ENCODE data around the gene HOMER2. TPM values are rescaled to one million over a fixed set of nuclear protein-coding genes. Genes with fewer than 3 reads are reported as not detected.

The HOMER2 gene
- total RNA-seq, 8 experiments from 2014 or later: 5.7 to 34.3 (median 17.1) TPM

GRCh38 chr15:82856397-82857170, 95.9 kb downstream of the HOMER2 start:
- ATAC-seq (replicated peaks in 6 of 8): no peak
- in situ Hi-C loops (cut with MboI; ENCODE audit: low pct_unique_long_range_greater_than_20kb in 2 of 9, low sequenced_read_pairs in 9 of 9, unreplicated experiment in 9 of 9): loop anchor here in 1 of 9 experiments (10.0 kb wide), 1 partner anchor 138 kb away; no protein-coding TSS in a partner anchor

GRCh38 chr15:82855286-82856100, 97.0 kb downstream of the HOMER2 start:
- in situ Hi-C loops (cut with MboI; ENCODE audit: low pct_unique_long_range_greater_than_20kb in 2 of 9, low sequenced_read_pairs in 9 of 9, unreplicated experiment in 9 of 9): loop anchor here in 1 of 9 experiments (10.0 kb wide), 1 partner anchor 139 kb away; no protein-coding TSS in a partner anchor
- H3K4me1 ChIP-seq (replicated peaks in 1 of 2): peaks cover 31 to 36% of the 10 kb centered on the region in 2 donors
- 0 to 80% (median 50%) methylated on average over 1 to 9 of the region's 17 CpGs; no CpG with 5 or more reads in 3 of the 10 experiments for WGBS, 10 experiments

More at GRCh38 chr15:82856397-82857170, 95.9 kb downstream of the HOMER2 start:
- no peak overlapping the region for H3K4me3 ChIP-seq
- H3K4me1 ChIP-seq (replicated peaks in 1 of 2): peaks cover 22 to 27% of the 10 kb centered on the region in 2 donors
- no peak overlapping the region for H3K27ac ChIP-seq
- 67 to 100% (median 92%) methylated on average over 1 to 8 of the region's 10 CpGs for WGBS, 10 experiments

GRCh38 chr15:82854554-82854953, 98.0 kb downstream of the HOMER2 start:
- Histone ChIP-seq H3K4me3 (no peak overlapping the region), H3K4me1 (replicated peaks in 1 of 2) (peaks cover 40 to 46% of the 10 kb centered on the region in 2 donors), H3K27ac (no peak overlapping the region)
- WGBS, 10 experiments: 79 to 100% (median 95%) methylated on average over 1 to 7 of the region's 21 CpGs; no CpG with 5 or more reads in 6 of the 10 experiments
- in situ Hi-C loops (cut with MboI; ENCODE audit: low pct_unique_long_range_greater_than_20kb in 2 of 9, low sequenced_read_pairs in 9 of 9, unreplicated experiment in 9 of 9): loop anchor here in 1 of 9 experiments (10.0 kb wide), 1 partner anchor 140 kb away; no protein-coding TSS in a partner anchor
- ATAC-seq (replicated peaks in 6 of 8): no peak

More at GRCh38 chr15:82855286-82856100, 97.0 kb downstream of the HOMER2 start:
- Histone ChIP-seq H3K4me3 (no peak overlapping the region), H3K27ac (no peak overlapping the region)
- ATAC-seq (replicated peaks in 6 of 8): peak in 2 of 8 experiments; percentile 37 to 38

DNA sequence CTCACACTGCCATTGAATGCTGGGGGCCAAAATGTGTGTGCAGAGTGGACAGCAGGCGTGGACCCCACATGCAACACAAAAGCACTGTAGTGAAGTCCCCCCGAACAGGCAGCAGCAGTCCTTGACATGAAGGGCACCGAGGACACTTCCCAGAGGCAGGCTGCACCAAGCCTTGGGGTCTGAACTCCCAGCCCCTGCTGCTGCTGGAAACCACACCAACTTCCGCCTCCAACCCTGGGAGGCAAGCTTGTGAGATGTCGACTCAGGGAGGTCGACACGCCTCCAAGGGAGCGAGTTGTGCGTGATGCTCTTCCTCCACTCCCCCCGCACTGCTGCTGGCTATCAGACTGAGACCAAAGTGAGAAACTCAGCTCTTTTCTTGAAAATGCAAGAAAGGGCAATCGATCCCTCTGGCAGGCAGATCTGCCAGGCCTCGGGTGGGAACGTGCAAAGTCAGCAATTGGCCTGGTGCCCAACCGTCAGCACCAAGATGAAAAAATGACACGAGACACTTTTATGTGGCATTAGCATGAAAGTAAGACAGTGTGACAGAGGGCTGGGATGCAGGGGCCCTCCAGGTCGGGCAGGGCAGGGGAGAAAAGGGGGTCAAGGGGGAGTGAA, 99.5 kb downstream of the HOMER2 start:
- Histone ChIP-seq H3K4me1 (replicated peaks in 1 of 2) (peaks cover 40 to 46% of the 10 kb centered on the region in 2 donors), H3K27ac (peak overlapping the region in 1 of 2 donors; percentile 11), H3K4me3 (no peak overlapping the region)
- 58% methylated on average over 2 of the region's 16 CpGs; no CpG with 5 or more reads in 9 of the 10 experiments for WGBS, 10 experiments
- ATAC-seq (replicated peaks in 6 of 8): peak in 1 of 8 experiments; percentile 26
- in situ Hi-C loops (cut with MboI; ENCODE audit: low pct_unique_long_range_greater_than_20kb in 2 of 9, low sequenced_read_pairs in 9 of 9, unreplicated experiment in 9 of 9): loop anchor here in 1 of 9 experiments (10.0 kb wide), 1 partner anchor 142 kb away; no protein-coding TSS in a partner anchor

DNA sequence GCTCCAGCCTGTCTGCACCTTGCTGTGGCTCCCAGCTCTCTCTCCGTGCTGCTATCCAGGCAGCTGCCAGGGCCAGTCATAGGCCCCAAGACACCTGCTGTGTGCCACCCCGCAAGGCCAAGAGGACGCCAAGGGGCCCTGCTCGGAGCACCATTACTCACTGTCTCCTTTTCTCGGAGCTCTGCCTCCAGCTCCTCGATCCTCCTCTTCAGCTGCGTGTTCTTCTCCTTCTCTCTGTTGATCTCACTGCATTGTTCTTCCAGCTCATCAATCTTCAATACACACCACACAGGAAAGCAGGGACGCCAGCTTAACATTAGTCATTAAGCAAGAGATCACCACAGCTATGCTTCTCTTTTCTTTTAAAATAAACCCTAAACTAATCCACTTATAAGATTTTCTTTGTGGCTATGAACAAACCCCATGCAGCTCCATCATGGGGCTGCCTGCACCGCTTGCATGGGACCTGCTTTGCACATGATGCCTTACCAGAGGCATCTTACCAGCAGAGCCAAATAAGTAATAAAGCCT, 100.5 kb downstream of the HOMER2 start:
- in situ Hi-C loops (cut with MboI; ENCODE audit: low pct_unique_long_range_greater_than_20kb in 2 of 9, low sequenced_read_pairs in 9 of 9, unreplicated experiment in 9 of 9): loop anchor here in 1 of 9 experiments (10.0 kb wide), 1 partner anchor 143 kb away; no protein-coding TSS in a partner anchor
- WGBS, 10 experiments: 5 to 100% (median 38%) methylated on average over 1 to 5 of the region's 9 CpGs; no CpG with 5 or more reads in 1 of the 10 experiments
- Histone ChIP-seq H3K27ac (peak overlapping the region; percentile 11 to 34), H3K4me1 (replicated peaks in 1 of 2) (peaks cover 40 to 46% of the 10 kb centered on the region in 2 donors), H3K4me3 (no peak overlapping the region)
- ATAC-seq (replicated peaks in 6 of 8): peak in 5 of 8 experiments; percentile 39 to 56 (median 46)

GRCh38 chr15:82851306-82851850, 101.1 kb downstream of the HOMER2 start:
- Histone ChIP-seq H3K4me1 (replicated peaks in 1 of 2) (peaks cover 40 to 46% of the 10 kb centered on the region in 2 donors), H3K27ac (peak overlapping the region in 1 of 2 donors; percentile 34), H3K4me3 (no peak overlapping the region)
- no peak for ATAC-seq (replicated peaks in 6 of 8)
- WGBS, 10 experiments: 50 to 100% (median 89%) methylated on average over 1 to 14 of the region's 14 CpGs; no CpG with 5 or more reads in 1 of the 10 experiments
- in situ Hi-C loops (cut with MboI; ENCODE audit: low pct_unique_long_range_greater_than_20kb in 2 of 9, low sequenced_read_pairs in 9 of 9, unreplicated experiment in 9 of 9): loop anchor here in 1 of 9 experiments (10.0 kb wide), 1 partner anchor 143 kb away; no protein-coding TSS in a partner anchor

DNA sequence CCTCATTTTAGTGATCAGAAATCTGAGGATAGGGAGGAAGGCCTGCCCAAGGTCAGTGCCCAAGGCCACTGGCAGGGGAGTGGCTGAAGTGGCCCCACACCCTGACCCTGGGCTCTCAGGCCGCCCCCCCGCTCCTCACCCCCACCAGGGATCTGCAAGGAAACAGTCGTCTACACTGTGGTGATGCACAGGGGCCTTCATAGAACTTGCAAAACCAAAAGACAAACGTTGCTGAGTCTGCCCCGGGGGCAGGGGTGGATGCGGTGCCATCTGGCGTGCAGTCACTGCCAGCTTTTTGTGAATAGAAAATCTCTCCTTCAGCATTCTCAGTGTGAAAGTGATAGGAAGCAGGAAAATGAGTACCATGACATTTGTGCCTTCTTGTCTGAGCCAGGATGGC, 101.8 kb downstream of the HOMER2 start:
- 8 to 93% (median 68%) methylated on average over 2 to 5 of the region's 7 CpGs; no CpG with 5 or more reads in 6 of the 10 experiments for WGBS, 10 experiments
- no peak overlapping the region for H3K4me3 ChIP-seq
- H3K4me1 ChIP-seq (replicated peaks in 1 of 2): peaks cover 40 to 44% of the 10 kb centered on the region in 2 donors
- peak in 1 of 8 experiments; percentile 50 for ATAC-seq (replicated peaks in 6 of 8)
- in situ Hi-C loops (cut with MboI; ENCODE audit: low pct_unique_long_range_greater_than_20kb in 2 of 9, low sequenced_read_pairs in 9 of 9, unreplicated experiment in 9 of 9): loop anchor here in 1 of 9 experiments (10.0 kb wide), 1 partner anchor 144 kb away; no protein-coding TSS in a partner anchor
- no peak overlapping the region for H3K27ac ChIP-seq

DNA sequence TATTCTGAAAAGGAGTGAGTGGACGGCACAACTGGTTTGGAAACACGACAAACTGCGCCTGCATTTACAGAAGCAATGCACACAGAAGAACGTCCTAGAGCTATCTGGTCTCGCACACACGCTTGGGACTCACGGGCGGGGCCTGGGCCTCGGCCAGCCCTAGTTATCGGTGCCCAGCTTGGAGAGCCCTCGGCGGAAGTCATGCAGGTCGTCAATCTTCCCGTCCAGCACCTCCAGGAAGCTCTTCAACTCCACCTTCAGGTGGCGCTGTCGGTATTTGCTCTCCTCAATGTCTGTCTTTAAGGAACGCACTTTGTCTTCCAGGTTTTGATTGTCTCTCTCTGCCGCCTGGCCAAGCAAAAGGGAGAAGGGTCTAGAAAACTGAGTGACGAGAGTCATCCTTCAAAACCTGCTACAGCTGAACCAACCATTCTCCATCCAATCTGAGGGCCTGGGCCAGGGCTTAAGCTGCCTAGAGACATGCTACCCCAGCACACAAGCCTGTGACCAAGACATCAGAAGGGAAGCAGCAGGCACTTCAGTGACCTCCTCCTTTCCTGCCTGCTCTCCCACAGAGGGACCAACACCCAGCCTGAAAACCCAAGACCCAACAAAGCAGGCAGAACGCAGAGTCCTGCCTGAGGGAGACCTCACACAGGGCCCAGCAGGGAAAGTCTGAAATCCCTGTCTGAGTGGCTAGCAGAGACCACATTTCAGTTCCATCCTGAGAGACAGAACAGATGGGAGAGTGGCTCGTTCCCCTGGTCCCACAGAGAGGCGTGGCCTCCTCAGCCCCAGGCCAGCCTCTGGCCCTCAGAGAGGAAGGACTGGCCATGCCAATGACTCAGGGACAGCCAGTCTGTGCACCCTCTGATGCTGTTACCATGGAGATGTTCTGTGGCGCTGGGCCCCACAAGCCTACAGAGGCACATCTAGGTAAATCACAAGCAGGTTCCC, 102.7 kb downstream of the HOMER2 start:
- ATAC-seq (replicated peaks in 6 of 8): peak; percentile 83 to 90 (median 88)
- Histone ChIP-seq H3K27ac (peak overlapping the region in 1 of 2 donors; percentile 50), H3K4me1 (replicated peaks in 1 of 2) (peaks cover 40 to 41% of the 10 kb centered on the region in 2 donors), H3K4me3 (no peak overlapping the region)
- 31 to 62% (median 47%) methylated on average over 1 to 11 of the region's 23 CpGs; no CpG with 5 or more reads in 3 of the 10 experiments for WGBS, 10 experiments
- in situ Hi-C loops (cut with MboI; ENCODE audit: low pct_unique_long_range_greater_than_20kb in 2 of 9, low sequenced_read_pairs in 9 of 9, unreplicated experiment in 9 of 9): loop anchor here in 1 of 9 experiments (10.0 kb wide), 1 partner anchor 145 kb away; no protein-coding TSS in a partner anchor

- Histone ChIP-seq H3K4me1 (replicated peaks in 1 of 2) (peaks cover 36 to 37% of the 10 kb centered on the region in 2 donors), H3K4me3 (no peak overlapping the region), H3K27ac (no peak overlapping the region)
- 50 to 90% (median 83%) methylated on average over 1 to 4 of the region's 9 CpGs; no CpG with 5 or more reads in 6 of the 10 experiments for WGBS, 10 experiments
- ATAC-seq (replicated peaks in 6 of 8): no peak
- in situ Hi-C loops (cut with MboI; ENCODE audit: low pct_unique_long_range_greater_than_20kb in 2 of 9, low sequenced_read_pairs in 9 of 9, unreplicated experiment in 9 of 9): no loop called here
Observed at GRCh38 chr15:82848241-82848993, 104.1 kb downstream of the HOMER2 start.

DNA sequence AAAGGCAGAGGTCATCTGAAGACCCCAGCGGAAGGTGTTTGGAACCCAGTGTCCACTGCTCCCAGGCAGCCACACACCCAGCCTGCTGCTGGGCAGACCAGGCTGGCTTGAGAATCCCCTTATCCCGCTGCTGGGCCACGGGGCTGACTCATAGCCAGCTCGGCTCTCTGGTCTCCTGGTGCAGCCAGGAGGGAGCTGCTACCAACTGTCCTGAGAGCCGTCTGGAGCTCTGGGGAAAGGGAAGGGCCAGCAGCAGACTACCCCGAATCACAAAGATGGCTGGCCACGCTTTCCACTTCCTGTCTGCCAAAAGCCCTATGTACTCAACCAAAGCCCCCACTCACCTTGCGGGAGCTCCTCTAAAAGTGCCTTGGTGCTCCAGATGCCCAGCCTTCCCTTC, 104.8 kb downstream of the HOMER2 start:
- Histone ChIP-seq H3K4me1 (replicated peaks in 1 of 2) (peaks cover 29 to 30% of the 10 kb centered on the region in 2 donors), H3K27ac (no peak overlapping the region), H3K4me3 (no peak overlapping the region)
- in situ Hi-C loops (cut with MboI; ENCODE audit: low pct_unique_long_range_greater_than_20kb in 2 of 9, low sequenced_read_pairs in 9 of 9, unreplicated experiment in 9 of 9): no loop called here
- no peak for ATAC-seq (replicated peaks in 6 of 8)
- WGBS, 10 experiments: 20 to 100% (median 80%) methylated on average over 1 to 2 of the region's 8 CpGs; no CpG with 5 or more reads in 7 of the 10 experiments
